Neural progenitor cell (in vitro differentiated cells): ENCODE results near the gene CRYBB1. TPM values are rescaled to one million over a fixed set of nuclear protein-coding genes. Genes with fewer than 3 reads are reported as not detected.

Source experiments
- DNase-seq: peaks from one replicate; pipeline ENCODE4 v3.0.0-alpha.2; 2016; ENCODE audit warnings: low spot score
- H2AFZ ChIP-seq: fragments of 200-600 bp; sonication (generic); replicated peaks from 2 replicates; pipeline ENCODE4 v1.6.1; 2016; ENCODE audit warnings: antibody characterized with exemption
- H3F3A ChIP-seq: fragments of 200-600 bp; sonication (generic); 2 replicates; pipeline ENCODE4 v1.6.1; 2016; ENCODE audit warnings: antibody characterized with exemption, low read depth
- H3K27ac ChIP-seq: fragments of 200-600 bp; sonication (generic); 2 replicates; pipeline ENCODE4 v1.5.1; 2016; ENCODE audit warnings: mild to moderate bottlenecking
- H3K27me3 ChIP-seq: fragments of 200-600 bp; sonication (generic); 2 replicates; pipeline ENCODE4 v1.6.1; 2016; ENCODE audit warnings: mild to moderate bottlenecking, moderate library complexity
- H3K36me3 ChIP-seq: fragments of 200-600 bp; sonication (generic); 2 replicates; pipeline ENCODE4 v1.5.1; 2016
- H3K4me1 ChIP-seq: fragments of 200-600 bp; sonication (generic); 2 replicates; pipeline ENCODE4 v1.6.1; 2016; ENCODE audit warnings: mixed run types
- H3K4me2 ChIP-seq: fragments of 200-600 bp; sonication (generic); 2 replicates; pipeline ENCODE4 v1.6.1; 2016
- H3K4me3 ChIP-seq: fragments of 200-600 bp; sonication (generic); 2 replicates; pipeline ENCODE4 v1.5.1; 2016
- H3K79me2 ChIP-seq: fragments of 200-600 bp; sonication (generic); 2 replicates; pipeline ENCODE4 v1.6.1; 2016; ENCODE audit warnings: low read depth
- H3K9ac ChIP-seq: fragments of 200-600 bp; sonication (generic); 2 replicates; pipeline ENCODE4 v1.6.1; 2016
- H3K9me3 ChIP-seq: fragments of 200-600 bp; sonication (generic); 2 replicates; pipeline ENCODE4 v1.5.1; 2016; ENCODE audit warnings: low read depth
- H4K20me1 ChIP-seq: fragments of 200-600 bp; sonication (generic); 2 replicates; pipeline ENCODE4 v1.6.1; 2016; ENCODE audit warnings: low read depth
- H3K27ac Mint-ChIP-seq: 3 replicates; pipeline ENCODE4 v1.8.0; 2021; ENCODE audit warnings: mixed read lengths
- H3K27me3 Mint-ChIP-seq: 2 replicates; pipeline ENCODE4 v1.8.0; 2022; ENCODE audit warnings: low read depth, mild to moderate bottlenecking, inconsistent platforms, moderate library complexity, mixed read lengths; ENCODE audit not compliant: insufficient read depth
- H3K36me3 Mint-ChIP-seq: 3 replicates; pipeline ENCODE4 v1.8.0; 2021; ENCODE audit warnings: mixed read lengths
- H3K4me1 Mint-ChIP-seq: 3 replicates; pipeline ENCODE4 v1.8.0; 2021; ENCODE audit warnings: mixed read lengths
- H3K4me3 Mint-ChIP-seq: 3 replicates; pipeline ENCODE4 v1.8.0; 2021; ENCODE audit warnings: mild to moderate bottlenecking, moderate library complexity, mixed read lengths
- H3K9me3 Mint-ChIP-seq: 3 replicates; pipeline ENCODE4 v1.8.0; 2020; ENCODE audit warnings: mixed read lengths
- CTCF ChIP-seq: fragments of 200-600 bp; sonication (generic); IDR thresholded peaks from 2 replicates; pipeline ENCODE4 v1.5.1; 2017; ENCODE audit warnings: antibody characterized with exemption, mild to moderate bottlenecking
- EZH2 ChIP-seq: fragments of 200-600 bp; sonication (generic); IDR thresholded peaks from 2 replicates; pipeline ENCODE4 v1.6.1; 2017; ENCODE audit warnings: antibody characterized with exemption, mild to moderate bottlenecking, moderate library complexity
- EZH2phosphoT487 ChIP-seq: fragments of 200-600 bp; sonication (generic); IDR thresholded peaks from 2 replicates; pipeline ENCODE4 v1.6.1; 2017; ENCODE audit warnings: antibody characterized with exemption
- total RNA-seq: library from RNA; depleted of rRNA; stranded (reverse); fragments of >200 nt; gene quantifications from 2 replicates; pipeline ENCODE4 v1.2.3, GENCODE V29; 2015; ENCODE audit warnings: low replicate concordance

Gene CRYBB1
- total RNA-seq, 1 donor from 2014 or later = not detected

- Histone ChIP-seq H3K9ac (no peak overlapping the region), H3K27ac (no peak overlapping the region), H3F3A (peaks cover 22% of the 10 kb centered on the region), H3K4me2 (no peak overlapping the region), H3K4me1 (peaks cover 10% of the 10 kb centered on the region), H4K20me1 (peaks cover 23% of the 10 kb centered on the region), H3K9me3 (no peaks in the 10 kb centered on the region), H3K27me3 (no peaks in the 10 kb centered on the region), H3K36me3 (no peaks in the 10 kb centered on the region), H2AFZ (no peak overlapping the region), H3K4me3 (no peak overlapping the region), H3K79me2 (peaks cover 41% of the 10 kb centered on the region)
- H3K9me3 Mint-ChIP-seq = no peaks in the 10 kb centered on the region
- H3K36me3 Mint-ChIP-seq = no peaks in the 10 kb centered on the region
- H3K4me1 Mint-ChIP-seq = peaks cover 45% of the 10 kb centered on the region
- no peak for DNase-seq
- no peak overlapping the region for H3K4me3 Mint-ChIP-seq
- peaks cover 5% of the 10 kb centered on the region for H3K27me3 Mint-ChIP-seq
- H3K27ac Mint-ChIP-seq = peak overlapping the region; percentile 78
- TF ChIP-seq EZH2 = no peak
- no peak for TF ChIP-seq EZH2phosphoT487
- no peak for TF ChIP-seq CTCF
Measured at GRCh38 chr22:26552466-26552865, 65.4 kb downstream of the CRYBB1 start.

GRCh38 chr22:26551568-26551967, 66.3 kb downstream of the CRYBB1 start:
- Mint-ChIP-seq H3K4me3 (no peak overlapping the region), H3K36me3 (no peaks in the 10 kb centered on the region), H3K4me1 (peaks cover 42% of the 10 kb centered on the region), H3K9me3 (no peaks in the 10 kb centered on the region), H3K27ac (no peak overlapping the region), H3K27me3 (peaks cover 5% of the 10 kb centered on the region)
- Histone ChIP-seq H3K4me3 (no peak overlapping the region), H3K79me2 (peaks cover 37% of the 10 kb centered on the region), H3K36me3 (no peaks in the 10 kb centered on the region), H3K4me1 (peaks cover 10% of the 10 kb centered on the region), H3K9me3 (no peaks in the 10 kb centered on the region), H3F3A (peaks cover 22% of the 10 kb centered on the region), H3K9ac (no peak overlapping the region), H3K27ac (peak overlapping the region; percentile 55), H3K4me2 (no peak overlapping the region), H4K20me1 (peaks cover 18% of the 10 kb centered on the region), H2AFZ (no peak overlapping the region), H3K27me3 (no peaks in the 10 kb centered on the region)
- TF ChIP-seq EZH2 = no peak
- DNase-seq = no peak

DNA sequence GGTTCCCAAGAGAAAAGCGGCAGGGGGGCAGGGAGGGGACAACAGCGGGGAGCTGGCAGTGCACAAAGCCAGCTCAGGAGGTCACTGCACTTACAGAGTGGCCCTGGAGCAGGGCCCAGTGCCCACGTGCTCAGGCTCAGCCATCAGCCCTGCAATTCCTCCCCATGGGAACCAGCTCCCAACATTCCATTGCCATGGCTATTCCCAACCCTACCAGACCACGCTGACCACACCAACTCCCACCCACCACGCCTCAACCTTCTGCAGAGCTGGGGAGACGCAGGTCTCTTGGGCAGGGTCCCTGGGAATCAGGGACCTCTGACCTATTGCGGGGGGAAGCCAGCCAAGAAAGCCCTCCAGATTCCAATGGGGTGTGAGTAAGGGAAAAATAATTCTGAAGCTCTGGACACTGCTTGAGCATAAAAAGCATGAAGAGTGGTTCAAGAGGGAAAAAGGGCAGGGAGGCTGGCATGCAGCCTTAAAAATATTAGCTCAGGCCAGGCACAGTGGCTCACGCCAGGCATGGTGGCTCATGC, 67.3 kb downstream of the CRYBB1 start:
- peaks cover 22% of the 10 kb centered on the region for H3F3A ChIP-seq
- Mint-ChIP-seq H3K36me3 (no peaks in the 10 kb centered on the region), H3K27me3 (peaks cover 5% of the 10 kb centered on the region), H3K4me1 (peaks cover 43% of the 10 kb centered on the region), H3K4me3 (peak overlapping the region; percentile 63), H3K9me3 (no peaks in the 10 kb centered on the region), H3K27ac (peak overlapping the region; percentile 93)
- no peak overlapping the region for H3K9ac ChIP-seq
- H3K9me3 ChIP-seq = no peaks in the 10 kb centered on the region
- peaks cover 36% of the 10 kb centered on the region for H3K79me2 ChIP-seq
- H3K4me1 ChIP-seq = peaks cover 10% of the 10 kb centered on the region
- no peak for TF ChIP-seq EZH2
- TF ChIP-seq EZH2phosphoT487 = no peak
- TF ChIP-seq CTCF = no peak
- peak overlapping the region; percentile 55 for H3K27ac ChIP-seq
- H3K4me3 ChIP-seq = no peak overlapping the region
- H3K36me3 ChIP-seq = no peaks in the 10 kb centered on the region
- peaks cover 23% of the 10 kb centered on the region for H4K20me1 ChIP-seq
- peak overlapping the region; percentile 8 for H3K4me2 ChIP-seq
- peak; percentile 55 for DNase-seq
- H3K27me3 ChIP-seq = no peaks in the 10 kb centered on the region
- no peak overlapping the region for H2AFZ ChIP-seq

GRCh38 chr22:26549902-26550497, 67.8 kb downstream of the CRYBB1 start:
- H3K4me1 Mint-ChIP-seq = peaks cover 41% of the 10 kb centered on the region
- H3K9ac ChIP-seq = no peak overlapping the region
- no peak overlapping the region for H3K4me3 ChIP-seq
- peaks cover 10% of the 10 kb centered on the region for H3K4me1 ChIP-seq
- no peaks in the 10 kb centered on the region for H3K36me3 ChIP-seq
- TF ChIP-seq EZH2 = no peak
- TF ChIP-seq CTCF = no peak
- TF ChIP-seq EZH2phosphoT487 = no peak
- peak overlapping the region; percentile 93 for H3K27ac Mint-ChIP-seq
- no peaks in the 10 kb centered on the region for H3K9me3 Mint-ChIP-seq
- peak overlapping the region; percentile 8 for H3K4me2 ChIP-seq
- no peaks in the 10 kb centered on the region for H3K27me3 ChIP-seq
- no peak for DNase-seq
- no peaks in the 10 kb centered on the region for H3K36me3 Mint-ChIP-seq
- peak overlapping the region; percentile 55 for H3K27ac ChIP-seq
- peaks cover 18% of the 10 kb centered on the region for H3F3A ChIP-seq
- peaks cover 42% of the 10 kb centered on the region for H3K79me2 ChIP-seq
- peaks cover 28% of the 10 kb centered on the region for H4K20me1 ChIP-seq
- H3K4me3 Mint-ChIP-seq = peak overlapping the region; percentile 63
- H3K27me3 Mint-ChIP-seq = peaks cover 5% of the 10 kb centered on the region
- H3K9me3 ChIP-seq = no peaks in the 10 kb centered on the region
- H2AFZ ChIP-seq = no peak overlapping the region
